Kidney epithelial cell (primary cell): ENCODE results near the gene VPS13A. TPM values are rescaled to one million over a fixed set of nuclear protein-coding genes. Genes with fewer than 3 reads are reported as not detected.

Experiments used
- DNase-seq: peaks from one replicate; pipeline ENCODE4 v3.0.0-alpha.2; 2010; ENCODE audit warnings: low read depth
- H3K27me3 ChIP-seq: 2 replicates; pipeline ENCODE4 v1.6.0; 2011; ENCODE audit warnings: low read length; ENCODE audit not compliant: control insufficient read depth, insufficient read depth
- H3K36me3 ChIP-seq: 2 replicates; pipeline ENCODE4 v1.5.1; 2011; ENCODE audit warnings: low read length; ENCODE audit not compliant: control insufficient read depth, insufficient read depth
- H3K4me3 ChIP-seq: 2 replicates; pipeline ENCODE4 v1.5.1; 2011; ENCODE audit warnings: low read depth, mild to moderate bottlenecking, control low read depth, low read length
- CTCF ChIP-seq: IDR thresholded peaks from 2 replicates; pipeline ENCODE4 v1.5.1; 2011; ENCODE audit warnings: mild to moderate bottlenecking, moderate library complexity, low read length, control low read depth, inconsistent platforms; ENCODE audit not compliant: insufficient read depth, poor library complexity, severe bottlenecking
- total RNA-seq: library from RNA; depleted of rRNA; stranded (reverse); fragments of >200 nt; gene quantifications from 2 replicates; pipeline ENCODE4 v1.2.3, GENCODE V29; 2015

Gene VPS13A
- total RNA-seq, 1 donor from 2014 or later = 16.3 TPM

- H3K36me3 ChIP-seq = no peaks in the 10 kb centered on the region
- no peak for TF ChIP-seq CTCF
- no peak overlapping the region for H3K4me3 ChIP-seq
- no peaks in the 10 kb centered on the region for H3K27me3 ChIP-seq
- DNase-seq = no peak
Observed at GRCh38 chr9:77449240-77450084, 272.1 kb downstream of the VPS13A start.

GRCh38 chr9:77450085-77450475, 272.7 kb downstream of the VPS13A start:
- Histone ChIP-seq H3K4me3 (no peak overlapping the region), H3K36me3 (no peaks in the 10 kb centered on the region), H3K27me3 (no peaks in the 10 kb centered on the region)
- TF ChIP-seq CTCF = no peak
- DNase-seq = no peak

GRCh38 chr9:77451507-77451906, 274.2 kb downstream of the VPS13A start:
- no peak for DNase-seq

GRCh38 chr9:77453825-77454647, 276.7 kb downstream of the VPS13A start:
- Histone ChIP-seq H3K27me3 (no peaks in the 10 kb centered on the region), H3K4me3 (no peak overlapping the region), H3K36me3 (no peaks in the 10 kb centered on the region)
- DNase-seq = no peak
- no peak for TF ChIP-seq CTCF

More at GRCh38 chr9:77451507-77451906, 274.2 kb downstream of the VPS13A start:
- no peak for TF ChIP-seq CTCF
- Histone ChIP-seq H3K36me3 (no peaks in the 10 kb centered on the region), H3K27me3 (no peaks in the 10 kb centered on the region), H3K4me3 (no peak overlapping the region)

- no peak for TF ChIP-seq CTCF
- DNase-seq = no peak
- H3K36me3 ChIP-seq = no peaks in the 10 kb centered on the region
Observed at GRCh38 chr9:77454663-77455062, 277.3 kb downstream of the VPS13A start.

More at GRCh38 chr9:77454663-77455062, 277.3 kb downstream of the VPS13A start:
- Histone ChIP-seq H3K4me3 (no peak overlapping the region), H3K27me3 (no peaks in the 10 kb centered on the region)
